HG03103 (cell line): ENCODE results near the gene TRAPPC2B.
A peak's percentile ranks its signal among the peaks of the same experiment; 100 is the strongest.
"Not testable (repeated sequence)": the region's sequence is repeated elsewhere in the genome, so short reads cannot be mapped to it uniquely, and the experiment has no call there.

Experiments used
- ATAC-seq: cut with Tn5 transposase; IDR thresholded peaks from one replicate; pipeline ENCODE4 v1.9.1; 2021; ENCODE audit warnings: low read depth; ENCODE audit not compliant: unreplicated experiment

TRAPPC2B gene

DNA sequence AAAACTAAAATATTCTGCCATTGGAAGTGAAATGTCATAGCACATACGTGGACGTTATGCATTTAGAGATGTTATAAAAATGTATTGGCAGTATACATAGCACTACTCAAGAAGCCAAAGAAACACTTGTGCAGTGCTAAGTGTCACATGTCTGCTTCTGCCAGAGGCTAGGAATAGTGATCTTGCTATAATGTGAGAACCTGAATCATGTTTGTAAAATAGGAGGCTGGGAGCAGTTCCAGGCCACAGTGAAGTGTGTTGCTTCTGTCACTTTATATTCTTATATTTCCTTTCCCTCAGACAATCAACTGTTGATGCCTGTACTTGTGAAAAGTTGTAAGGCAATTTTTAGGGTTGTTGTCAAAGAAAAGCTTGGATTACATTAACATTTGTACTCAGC lies 3.4 kb downstream of the TRAPPC2B start:
- ATAC-seq = no peak

DNA sequence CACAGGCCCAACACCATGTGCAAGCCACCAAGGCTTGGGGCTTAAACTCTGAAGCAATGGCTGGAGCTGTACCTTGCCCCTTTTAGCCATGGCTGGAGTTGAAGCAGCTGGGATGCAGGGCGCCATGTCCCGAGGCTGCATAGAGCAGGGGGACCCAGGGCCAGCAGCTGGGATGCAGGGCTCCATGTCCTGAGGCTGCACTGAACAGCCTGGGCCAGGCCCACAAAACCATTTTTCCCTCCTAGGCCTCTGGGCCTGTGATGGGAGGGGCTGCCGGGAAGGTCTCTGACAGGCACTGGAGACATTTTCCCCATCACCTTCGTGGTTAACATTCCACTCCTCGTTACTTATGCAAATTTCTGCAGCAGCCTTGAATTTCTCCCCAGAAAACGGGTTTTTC lies 10.8 kb downstream of the TRAPPC2B start:
- no peak for ATAC-seq

- ATAC-seq = not testable (repeated sequence)
Measured at GRCh38 chr19:57374647-57375046, 11.3 kb downstream of the TRAPPC2B start.

DNA sequence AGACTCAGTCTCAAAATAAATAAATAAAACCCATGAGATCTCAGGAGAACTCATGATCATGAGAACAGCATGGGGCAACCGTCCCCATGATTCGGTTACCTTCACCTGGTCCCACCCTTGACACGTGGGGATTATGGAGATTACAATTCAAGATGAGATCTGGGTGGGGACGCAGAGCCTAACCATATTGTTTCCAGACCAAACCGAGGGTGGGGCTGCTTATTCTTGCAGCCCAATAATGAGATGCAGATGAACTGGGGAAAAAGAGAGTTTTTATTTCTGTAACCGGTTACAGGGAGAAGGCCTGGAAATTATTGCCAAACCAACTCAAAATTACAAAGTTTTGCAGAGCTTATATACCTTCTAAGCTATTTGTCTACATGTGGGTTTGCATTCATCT lies 12.8 kb downstream of the TRAPPC2B start:
- no peak for ATAC-seq

- ATAC-seq = no peak
Measured at GRCh38 chr19:57377498-57378146, 14.3 kb downstream of the TRAPPC2B start.

GRCh38 chr19:57380923-57381322 lies 17.6 kb downstream of the TRAPPC2B start:
- no peak for ATAC-seq

- no peak for ATAC-seq
Measured at GRCh38 chr19:57382806-57383488, 19.6 kb downstream of the TRAPPC2B start.

GRCh38 chr19:57389194-57389729 lies 25.9 kb downstream of the TRAPPC2B start:
- no peak for ATAC-seq

DNA sequence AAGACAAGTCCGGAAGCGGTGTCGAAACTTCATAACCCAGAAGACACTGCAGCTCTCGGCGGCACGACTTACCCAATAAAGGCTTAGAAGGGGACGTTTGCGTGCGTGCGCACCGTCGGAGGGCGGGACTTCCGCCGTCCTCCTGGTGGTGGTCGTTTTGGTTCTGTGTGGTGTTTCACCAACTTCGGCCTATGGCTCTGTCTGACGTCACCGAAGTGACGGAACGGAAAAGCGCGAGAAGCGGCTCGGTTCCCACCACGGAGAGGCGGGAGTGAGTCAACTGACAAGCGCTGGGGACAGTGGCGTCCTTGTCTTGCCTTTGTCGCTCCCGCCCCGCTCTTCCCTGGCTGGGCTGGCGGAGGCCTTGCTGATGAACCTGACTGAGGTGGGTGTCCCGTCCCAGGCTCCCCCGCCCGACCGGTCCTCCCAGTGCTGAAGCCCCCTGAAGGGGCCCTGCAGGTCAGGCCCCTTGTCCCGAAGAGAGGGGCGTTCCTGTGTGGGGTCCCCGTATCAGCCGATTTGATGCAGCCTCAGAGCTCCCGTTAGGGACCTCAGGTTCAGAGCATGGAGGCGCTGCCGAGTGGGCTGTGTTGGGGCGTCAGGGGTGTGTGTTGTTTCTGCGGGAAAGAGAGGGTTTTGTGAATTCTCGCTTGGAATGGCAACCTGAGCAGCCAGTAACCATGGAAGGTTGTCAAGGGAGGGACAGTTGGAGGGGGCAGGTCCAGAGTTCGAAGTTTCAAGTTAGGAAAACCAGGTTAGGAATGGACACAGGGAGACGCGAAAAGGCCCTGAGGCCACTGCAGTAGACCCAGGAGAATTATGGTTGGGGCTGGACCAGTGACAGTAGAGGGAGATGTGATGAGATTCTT lies 26.6 kb downstream of the TRAPPC2B start, which contains the start of gene ZNF548:
ZNF548 (plus strand) TSS at position 125 of the 869 bp plus-strand sequence; CDS start at position 371, 246 bp downstream.
- ATAC-seq = peak; percentile 96

GRCh38 chr19:57395710-57396109 lies 32.4 kb downstream of the TRAPPC2B start:
- no peak for ATAC-seq

- no peak for ATAC-seq
Measured at GRCh38 chr19:57398868-57399267, 35.5 kb downstream of the TRAPPC2B start.

DNA sequence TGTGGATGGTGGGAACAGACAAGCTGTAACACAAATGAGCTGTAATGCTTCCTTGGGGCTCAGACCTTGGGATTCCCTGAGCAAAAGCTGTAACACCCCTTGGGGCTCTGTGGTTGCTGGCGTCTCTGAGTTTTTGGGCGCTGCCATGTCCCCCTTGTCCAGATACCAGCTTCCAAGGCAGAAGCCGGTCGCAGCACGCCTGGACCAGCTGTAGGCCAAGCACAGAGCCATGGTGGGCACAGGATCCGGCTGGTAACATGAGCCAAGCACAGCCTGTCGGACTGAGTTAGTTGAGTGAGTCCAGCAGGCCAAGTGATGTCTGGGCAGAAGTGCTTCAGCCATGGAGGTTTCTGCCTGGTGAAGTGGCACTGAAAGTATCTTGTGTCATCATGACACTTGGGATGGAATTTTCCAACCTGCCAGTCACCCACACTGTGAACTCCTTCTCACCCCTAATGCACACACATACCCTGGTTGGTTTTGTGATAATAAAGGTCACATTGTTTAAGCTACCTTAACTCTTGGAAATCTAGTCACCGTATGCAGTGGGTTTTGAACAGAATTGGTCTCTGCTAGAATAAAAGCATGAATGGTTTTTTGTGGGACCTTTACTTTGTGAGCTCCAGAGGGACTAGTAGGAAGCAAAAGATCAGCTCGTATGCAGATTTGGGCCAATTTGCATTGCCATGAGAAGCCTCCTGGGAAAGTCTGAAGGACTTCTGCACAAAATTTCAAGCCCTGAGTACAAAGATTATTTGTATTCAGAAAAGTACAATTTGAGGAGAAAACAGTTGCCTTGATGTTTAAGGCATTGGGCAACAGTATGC lies 40.6 kb downstream of the TRAPPC2B start:
- no peak for ATAC-seq

DNA sequence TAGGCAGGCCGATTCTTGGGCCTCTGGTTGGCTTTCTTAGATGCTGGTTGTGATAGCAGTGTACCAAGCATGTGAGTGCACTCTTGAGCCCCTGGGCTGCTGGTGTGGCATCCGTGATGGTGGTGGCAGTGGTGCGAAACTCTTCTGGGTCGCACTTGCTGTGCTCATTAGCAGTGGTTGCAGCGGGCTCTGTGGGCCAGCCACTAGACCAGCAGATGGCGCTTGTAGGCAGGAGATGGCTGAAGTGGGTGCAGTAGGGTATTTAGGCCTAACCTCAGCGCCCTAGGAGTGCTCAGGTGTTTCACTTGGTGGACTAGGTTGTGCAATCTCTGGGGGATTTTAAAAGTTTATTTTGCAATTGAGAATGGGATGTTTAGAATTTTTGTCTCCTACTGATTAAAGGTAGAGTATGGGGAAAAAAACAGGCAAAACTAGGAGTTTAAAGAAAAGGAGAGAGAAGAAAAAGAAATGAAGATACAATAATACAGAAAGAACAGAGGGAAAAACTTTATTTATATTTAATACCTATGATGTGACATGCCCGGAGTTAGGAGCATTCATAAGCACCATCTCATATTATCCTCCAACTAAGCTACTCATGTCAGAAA lies 43.3 kb downstream of the TRAPPC2B start:
- no peak for ATAC-seq

- ATAC-seq = peak; percentile 97
Measured at GRCh38 chr19:57410877-57411671, 47.7 kb downstream of the TRAPPC2B start, which contains the start of gene ZNF17. ZNF17 (plus strand) TSS chr19:57411161; CDS start chr19:57413616, 2,455 bp downstream.
